Activated naive CD8-positive, alpha-beta T cell treated with anti-CD3 and anti-CD28 coated beads, Interleukin-2, amount 50 U/mL, for 24 hours (primary cell): ENCODE results near the gene DENND1A.

ENCODE experiments used
- ATAC-seq: fragments of 150-1000 bp; cut with Tn5 transposase; one replicate; pipeline ENCODE4 v1.10.0; 2021
- DNase-seq: peaks from one replicate; pipeline ENCODE4 v3.0.0; 2021
- H3K27ac Mint-ChIP-seq: one replicate; pipeline ENCODE4 v1.8.0; 2021; ENCODE audit warnings: mild to moderate bottlenecking, mixed read lengths
- H3K27me3 Mint-ChIP-seq: one replicate; pipeline ENCODE4 v1.8.0; 2021; ENCODE audit warnings: mixed read lengths
- H3K36me3 Mint-ChIP-seq: one replicate; pipeline ENCODE4 v1.8.0; 2021; ENCODE audit warnings: low read depth, mixed read lengths
- H3K4me1 Mint-ChIP-seq: one replicate; pipeline ENCODE4 v1.8.0; 2021; ENCODE audit warnings: mixed read lengths
- H3K4me3 Mint-ChIP-seq: one replicate; pipeline ENCODE4 v1.8.0; 2021; ENCODE audit warnings: mild to moderate bottlenecking, moderate library complexity, mixed read lengths
- H3K9me3 Mint-ChIP-seq: one replicate; pipeline ENCODE4 v1.8.0; 2021; ENCODE audit warnings: mixed read lengths

The DENND1A gene

GRCh38 chr9:123422635-123423310 is 507.2 kb downstream of the DENND1A start:
- Mint-ChIP-seq H3K9me3 (no peaks in the 10 kb centered on the region), H3K27ac (no peak overlapping the region), H3K27me3 (no peaks in the 10 kb centered on the region), H3K4me1 (no peaks in the 10 kb centered on the region), H3K4me3 (no peak overlapping the region), H3K36me3 (no peaks in the 10 kb centered on the region)
- ATAC-seq (no peak), DNase-seq (no peak)

GRCh38 chr9:123421801-123422455 is 508.0 kb downstream of the DENND1A start:
- Mint-ChIP-seq H3K36me3 (no peaks in the 10 kb centered on the region), H3K9me3 (no peaks in the 10 kb centered on the region), H3K4me3 (no peak overlapping the region), H3K27ac (no peak overlapping the region), H3K27me3 (no peaks in the 10 kb centered on the region), H3K4me1 (no peaks in the 10 kb centered on the region)
- no peak for DNase-seq
- ATAC-seq = no peak

DNA sequence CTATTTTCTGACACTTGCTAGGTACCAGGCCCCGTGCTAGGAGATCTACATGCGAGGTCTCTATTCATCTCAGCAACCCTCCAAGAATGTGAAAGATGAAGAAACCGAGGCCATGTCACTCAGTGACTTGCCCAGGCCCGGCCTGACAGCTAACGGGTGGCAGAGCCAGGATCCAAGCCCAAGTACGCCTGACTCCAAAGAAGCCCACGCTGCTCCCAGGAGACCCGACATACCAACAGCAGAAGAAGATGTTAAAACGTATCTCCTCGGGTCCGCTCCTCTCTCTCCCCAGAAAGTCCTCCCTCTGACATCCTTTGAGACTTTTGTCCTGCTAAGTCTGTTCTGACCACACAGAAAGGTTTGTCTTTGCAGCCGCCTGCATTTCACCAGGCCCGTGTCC is 508.7 kb downstream of the DENND1A start:
- Mint-ChIP-seq H3K27me3 (no peaks in the 10 kb centered on the region), H3K4me3 (no peak overlapping the region), H3K27ac (no peak overlapping the region), H3K9me3 (no peaks in the 10 kb centered on the region), H3K4me1 (no peaks in the 10 kb centered on the region), H3K36me3 (no peaks in the 10 kb centered on the region)
- DNase-seq = no peak
- ATAC-seq = no peak

DNA sequence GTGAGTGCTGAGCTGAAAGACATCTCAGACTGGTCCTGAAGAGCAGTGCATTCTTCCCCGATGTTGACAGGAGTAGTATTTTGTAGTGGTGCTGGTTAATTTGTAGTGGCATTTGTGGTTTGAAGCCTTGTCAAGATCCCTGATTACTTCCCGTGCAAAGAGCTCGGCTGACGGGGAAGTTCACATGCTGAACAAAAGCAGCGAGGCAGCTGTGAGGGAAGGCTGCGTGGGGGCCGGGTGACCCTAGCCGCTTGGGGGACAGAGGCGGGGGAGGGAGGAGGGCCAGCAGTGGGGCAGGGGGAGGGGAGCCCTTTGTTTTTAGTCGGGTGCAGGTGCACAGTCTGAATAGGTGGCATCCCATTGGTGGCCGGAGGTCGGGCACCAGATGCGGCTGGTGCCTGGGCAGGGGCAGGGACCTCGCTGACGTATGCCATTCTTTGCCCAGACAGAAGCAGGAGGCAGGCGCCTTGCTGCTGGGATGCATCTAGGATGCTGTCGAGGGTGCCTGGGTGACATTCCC is 509.3 kb downstream of the DENND1A start:
- Mint-ChIP-seq H3K4me3 (no peak overlapping the region), H3K27ac (no peak overlapping the region), H3K4me1 (no peaks in the 10 kb centered on the region), H3K36me3 (no peaks in the 10 kb centered on the region), H3K27me3 (no peaks in the 10 kb centered on the region), H3K9me3 (no peaks in the 10 kb centered on the region)
- no peak for DNase-seq
- no peak for ATAC-seq

GRCh38 chr9:123419721-123420591 is 510.0 kb downstream of the DENND1A start:
- no peak overlapping the region for H3K27ac Mint-ChIP-seq
- no peaks in the 10 kb centered on the region for H3K4me1 Mint-ChIP-seq
- ATAC-seq = no peak
- H3K9me3 Mint-ChIP-seq = no peaks in the 10 kb centered on the region
- H3K36me3 Mint-ChIP-seq = no peaks in the 10 kb centered on the region
- DNase-seq = no peak
- H3K27me3 Mint-ChIP-seq = no peaks in the 10 kb centered on the region
- H3K4me3 Mint-ChIP-seq = no peak overlapping the region

DNA sequence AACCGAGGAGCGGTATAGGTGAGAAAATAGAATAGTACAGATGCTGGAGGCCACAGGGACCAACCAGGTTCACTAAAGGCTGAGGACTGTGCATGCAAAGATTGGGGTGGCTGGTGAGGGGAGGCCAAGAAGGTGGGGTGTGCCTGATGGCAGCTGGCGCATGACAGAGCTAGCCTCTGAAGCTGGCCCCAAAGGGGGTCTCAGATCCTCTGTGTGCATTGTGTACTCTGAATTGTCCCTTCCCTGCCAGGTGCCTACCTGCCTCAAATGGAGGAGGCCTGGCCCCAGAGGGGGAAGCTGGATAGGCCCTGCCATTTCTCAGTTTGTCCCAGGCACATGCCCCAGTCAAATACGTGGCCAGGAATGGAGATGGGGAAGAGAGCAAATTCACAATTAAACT is 510.8 kb downstream of the DENND1A start:
- Mint-ChIP-seq H3K4me1 (no peaks in the 10 kb centered on the region), H3K36me3 (no peaks in the 10 kb centered on the region), H3K27ac (no peak overlapping the region), H3K9me3 (no peaks in the 10 kb centered on the region), H3K27me3 (no peaks in the 10 kb centered on the region), H3K4me3 (no peak overlapping the region)
- ATAC-seq (no peak), DNase-seq (no peak)

DNA sequence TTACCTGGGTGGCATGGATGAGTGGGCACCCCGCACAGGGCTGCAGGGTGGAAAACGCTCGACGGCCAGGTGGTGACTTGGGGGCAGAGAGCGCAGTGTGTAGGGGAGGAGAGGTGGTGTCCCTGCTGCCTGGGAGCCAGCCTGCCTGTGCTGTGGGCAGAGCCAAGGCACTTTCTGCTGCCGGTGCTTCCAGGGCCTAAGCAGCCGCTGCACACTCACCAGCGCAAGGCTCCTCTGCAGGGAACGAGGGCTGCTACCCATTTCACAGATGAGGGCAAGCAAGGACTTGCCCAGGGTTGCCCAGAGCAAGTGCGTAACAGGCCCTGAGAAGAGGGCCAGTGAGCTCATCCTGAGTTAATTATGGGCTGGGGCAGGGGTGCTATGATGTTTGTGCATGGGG is 511.4 kb downstream of the DENND1A start:
- Mint-ChIP-seq H3K27me3 (no peaks in the 10 kb centered on the region), H3K27ac (no peak overlapping the region), H3K4me1 (no peaks in the 10 kb centered on the region), H3K4me3 (no peak overlapping the region), H3K36me3 (no peaks in the 10 kb centered on the region), H3K9me3 (no peaks in the 10 kb centered on the region)
- ATAC-seq (no peak), DNase-seq (no peak)

- Mint-ChIP-seq H3K27me3 (no peaks in the 10 kb centered on the region), H3K27ac (no peak overlapping the region), H3K9me3 (no peaks in the 10 kb centered on the region), H3K4me1 (no peaks in the 10 kb centered on the region), H3K4me3 (no peak overlapping the region), H3K36me3 (no peaks in the 10 kb centered on the region)
- no peak for ATAC-seq
- no peak for DNase-seq
These were observed 511.9 kb downstream of the DENND1A start for GRCh38 chr9:123418052-123418430.

DNA sequence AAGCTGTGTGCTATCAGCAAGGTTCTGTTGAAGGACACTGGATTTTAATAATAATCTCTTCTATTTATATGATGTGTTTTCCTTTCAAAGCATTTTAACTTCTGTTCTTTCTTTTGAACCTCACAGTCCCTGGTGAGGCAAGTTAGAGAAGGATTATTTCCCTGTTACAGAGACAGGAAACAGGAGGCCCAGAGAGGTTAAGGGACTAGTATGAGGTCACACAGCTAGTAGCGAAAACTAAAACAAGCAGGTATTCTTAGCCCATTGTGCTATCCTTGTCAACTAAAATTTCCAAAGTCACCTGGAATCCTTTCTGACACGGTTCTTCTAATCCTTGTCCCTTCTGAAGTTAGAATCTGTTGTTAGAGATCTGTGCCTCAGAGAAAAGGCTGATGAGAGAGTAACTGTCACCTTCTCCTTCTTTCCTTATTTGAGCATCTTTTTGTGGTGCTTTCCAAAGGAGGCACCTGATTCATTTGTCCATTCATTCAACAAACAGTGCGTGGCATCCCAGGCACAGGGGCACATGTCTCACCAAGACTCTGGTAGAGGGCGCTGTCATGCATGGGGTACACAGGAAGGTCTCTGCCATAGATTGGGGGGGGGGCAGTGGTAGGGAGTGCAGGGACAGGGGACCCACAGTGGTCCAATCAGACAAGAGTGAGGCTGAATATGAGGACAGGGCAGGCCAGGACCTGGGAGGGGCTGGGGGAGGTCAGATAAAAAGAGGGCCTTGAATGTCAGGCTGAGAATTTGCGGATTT is 512.5 kb downstream of the DENND1A start:
- Mint-ChIP-seq H3K4me1 (no peaks in the 10 kb centered on the region), H3K36me3 (no peaks in the 10 kb centered on the region), H3K9me3 (no peaks in the 10 kb centered on the region), H3K4me3 (no peak overlapping the region), H3K27ac (no peak overlapping the region), H3K27me3 (no peaks in the 10 kb centered on the region)
- DNase-seq (no peak), ATAC-seq (no peak)

DNA sequence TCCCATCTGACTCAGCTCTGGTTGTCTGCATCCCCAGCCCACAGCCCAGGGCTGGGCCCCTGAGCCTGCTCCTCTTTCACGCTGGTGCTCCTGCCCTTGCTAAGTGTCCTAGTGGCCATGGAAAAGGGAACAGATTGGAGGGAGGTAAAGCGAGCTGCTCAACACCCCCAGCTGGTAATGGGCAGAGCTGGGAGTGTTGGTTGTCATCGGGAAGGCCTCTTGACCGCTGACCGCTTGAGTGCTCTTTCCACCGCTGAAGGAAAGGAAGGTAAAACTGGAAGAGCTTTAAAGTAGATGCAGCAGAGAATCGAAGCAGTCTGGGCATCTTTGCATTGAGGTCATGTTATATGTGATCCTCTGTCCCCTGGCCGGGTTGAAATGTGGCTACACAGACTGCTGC is 513.8 kb downstream of the DENND1A start:
- Mint-ChIP-seq H3K4me1 (no peaks in the 10 kb centered on the region), H3K27me3 (no peaks in the 10 kb centered on the region), H3K36me3 (no peaks in the 10 kb centered on the region), H3K4me3 (no peak overlapping the region), H3K27ac (no peak overlapping the region), H3K9me3 (no peaks in the 10 kb centered on the region)
- ATAC-seq = no peak
- no peak for DNase-seq

- ATAC-seq (no peak), DNase-seq (no peak)
- Mint-ChIP-seq H3K27me3 (no peaks in the 10 kb centered on the region), H3K27ac (no peak overlapping the region), H3K36me3 (no peaks in the 10 kb centered on the region), H3K4me1 (no peaks in the 10 kb centered on the region), H3K9me3 (no peaks in the 10 kb centered on the region), H3K4me3 (no peak overlapping the region)
These were observed 514.7 kb downstream of the DENND1A start for GRCh38 chr9:123414936-123415930.

GRCh38 chr9:123414204-123414603 is 515.7 kb downstream of the DENND1A start:
- Mint-ChIP-seq H3K27me3 (no peaks in the 10 kb centered on the region), H3K36me3 (no peaks in the 10 kb centered on the region)
- ATAC-seq = no peak

DNA sequence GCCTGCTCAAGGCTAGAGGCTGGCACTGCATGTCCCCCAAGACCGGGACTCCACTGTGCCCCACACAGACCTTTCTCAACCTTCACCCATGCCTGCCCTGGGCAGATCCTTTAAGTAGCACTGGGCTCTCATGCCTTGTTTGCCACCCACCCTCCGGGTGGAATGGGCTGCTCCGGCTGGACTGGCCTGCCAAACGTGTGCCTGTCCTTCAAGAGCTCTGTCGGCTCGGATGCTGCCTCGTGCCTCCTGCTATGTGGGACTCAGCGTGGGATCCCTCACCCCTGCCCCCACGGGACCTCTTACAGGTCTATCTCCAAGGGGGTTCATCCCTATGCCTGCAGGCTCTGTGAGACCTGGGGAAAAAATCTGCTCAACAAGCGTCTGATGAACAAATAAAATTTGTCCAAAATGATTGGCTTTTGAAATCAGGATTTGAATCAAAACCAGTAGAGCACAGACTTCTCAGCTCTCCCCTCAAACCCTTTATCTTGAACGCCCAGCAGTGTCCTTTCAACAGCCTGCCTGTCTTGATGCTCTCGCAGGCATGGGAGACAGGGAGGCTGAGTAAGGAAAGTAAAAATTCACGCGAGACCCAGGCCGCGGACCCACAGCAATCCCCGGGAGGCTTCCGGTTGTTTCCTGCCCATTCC is 517.6 kb downstream of the DENND1A start:
- Mint-ChIP-seq H3K4me1 (no peaks in the 10 kb centered on the region), H3K4me3 (no peak overlapping the region), H3K27me3 (no peaks in the 10 kb centered on the region), H3K27ac (no peak overlapping the region), H3K36me3 (no peaks in the 10 kb centered on the region), H3K9me3 (no peaks in the 10 kb centered on the region)
- DNase-seq (no peak), ATAC-seq (no peak)

More at GRCh38 chr9:123414204-123414603, 515.7 kb downstream of the DENND1A start:
- H3K27ac Mint-ChIP-seq = no peak overlapping the region
- DNase-seq = no peak
- no peaks in the 10 kb centered on the region for H3K4me1 Mint-ChIP-seq
- no peaks in the 10 kb centered on the region for H3K9me3 Mint-ChIP-seq
- H3K4me3 Mint-ChIP-seq = no peak overlapping the region
